OCI-LY3 (cell line): ENCODE data around the gene SEC16B.

ENCODE experiments used
- H2AFZ ChIP-seq: fragments of 200-600, 300-600 bp; shearing (Covaris generic); 2 replicates; pipeline ENCODE4 v1.6.0; 2014; ENCODE audit warnings: antibody characterized with exemption, low read depth, low read length
- H3K27ac ChIP-seq: fragments of 200-600, 300-600 bp; sonication (generic); 2 replicates; pipeline ENCODE4 v1.5.1; 2014; ENCODE audit warnings: mild to moderate bottlenecking, low read length, moderate library complexity, mixed read lengths
- H3K27me3 ChIP-seq: fragments of 200-600, 300-600 bp; sonication (generic); 2 replicates; pipeline ENCODE4 v1.6.1; 2014; ENCODE audit warnings: low read depth, low read length, mixed read lengths
- H3K36me3 ChIP-seq: fragments of 200-600, 300-600 bp; sonication (generic); replicated peaks from 2 replicates; pipeline ENCODE3; 2014; ENCODE audit warnings: low read depth, low read length, mixed read lengths
- H3K4me1 ChIP-seq: fragments of 300-600, 200-600 bp; sonication (generic); 2 replicates; pipeline ENCODE4 v1.6.1; 2014; ENCODE audit warnings: low read length, mixed read lengths
- H3K4me2 ChIP-seq: fragments of 200-600, 300-600 bp; sonication (generic); 2 replicates; pipeline ENCODE4 v1.6.1; 2014; ENCODE audit warnings: low read length, mixed read lengths
- H3K4me3 ChIP-seq: fragments of 300-600, 200-600 bp; sonication (generic); 2 replicates; pipeline ENCODE4 v1.5.1; 2014; ENCODE audit warnings: antibody characterized with exemption, mild to moderate bottlenecking, low read length, moderate library complexity
- H3K79me2 ChIP-seq: fragments of 300-600, 200-600 bp; shearing (Covaris generic); 2 replicates; pipeline ENCODE4 v1.6.1; 2014; ENCODE audit warnings: mild to moderate bottlenecking, low read length, mixed read lengths
- H3K9ac ChIP-seq: fragments of 300-600, 200-600 bp; shearing (Covaris generic); 2 replicates; pipeline ENCODE4 v1.6.0; 2014; ENCODE audit warnings: mild to moderate bottlenecking, low read length, moderate library complexity
- H3K9me3 ChIP-seq: fragments of 200-600, 300-600 bp; shearing (Covaris generic); 2 replicates; pipeline ENCODE4 v1.6.1; 2014; ENCODE audit warnings: low read length, mixed read lengths; ENCODE audit not compliant: insufficient read depth
- H4K20me1 ChIP-seq: fragments of 200-600, 300-600 bp; sonication (generic); 2 replicates; pipeline ENCODE4 v1.6.1; 2016; ENCODE audit warnings: low read length, mixed read lengths; ENCODE audit not compliant: insufficient read depth
- EZH2phosphoT487 ChIP-seq: fragments of 200-600 bp; shearing (Covaris generic); IDR thresholded peaks from 2 replicates; pipeline ENCODE4 v1.6.1; 2018; ENCODE audit warnings: antibody characterized with exemption, mixed run types, low read depth
- TF ChIP-seq, protein P1 (sequence below): fragments of 200-600, 300-600 bp; sonication (generic); IDR thresholded peaks from 2 replicates; pipeline ENCODE4 v1.5.1; 2014; ENCODE audit warnings: antibody characterized with exemption, low read length, low read depth

The SEC16B gene

GRCh38 chr1:177964336-177964735 lies 5.5 kb downstream of the SEC16B start:
- Histone ChIP-seq H3K27ac (no peak overlapping the region), H3K4me3 (no peak overlapping the region), H4K20me1 (no peaks in the 10 kb centered on the region), H3K79me2 (no peaks in the 10 kb centered on the region), H2AFZ (no peak overlapping the region), H3K27me3 (peaks cover 3% of the 10 kb centered on the region; the same call in 1 of the 2 replicates), H3K9me3 (no peaks in the 10 kb centered on the region), H3K9ac (no peak overlapping the region), H3K4me2 (no peak overlapping the region), H3K4me1 (peaks cover 9% of the 10 kb centered on the region), H3K36me3 (no peaks in the 10 kb centered on the region)
- TF ChIP-seq, protein P1, sequence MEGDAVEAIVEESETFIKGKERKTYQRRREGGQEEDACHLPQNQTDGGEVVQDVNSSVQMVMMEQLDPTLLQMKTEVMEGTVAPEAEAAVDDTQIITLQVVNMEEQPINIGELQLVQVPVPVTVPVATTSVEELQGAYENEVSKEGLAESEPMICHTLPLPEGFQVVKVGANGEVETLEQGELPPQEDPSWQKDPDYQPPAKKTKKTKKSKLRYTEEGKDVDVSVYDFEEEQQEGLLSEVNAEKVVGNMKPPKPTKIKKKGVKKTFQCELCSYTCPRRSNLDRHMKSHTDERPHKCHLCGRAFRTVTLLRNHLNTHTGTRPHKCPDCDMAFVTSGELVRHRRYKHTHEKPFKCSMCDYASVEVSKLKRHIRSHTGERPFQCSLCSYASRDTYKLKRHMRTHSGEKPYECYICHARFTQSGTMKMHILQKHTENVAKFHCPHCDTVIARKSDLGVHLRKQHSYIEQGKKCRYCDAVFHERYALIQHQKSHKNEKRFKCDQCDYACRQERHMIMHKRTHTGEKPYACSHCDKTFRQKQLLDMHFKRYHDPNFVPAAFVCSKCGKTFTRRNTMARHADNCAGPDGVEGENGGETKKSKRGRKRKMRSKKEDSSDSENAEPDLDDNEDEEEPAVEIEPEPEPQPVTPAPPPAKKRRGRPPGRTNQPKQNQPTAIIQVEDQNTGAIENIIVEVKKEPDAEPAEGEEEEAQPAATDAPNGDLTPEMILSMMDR, result no peak

DNA sequence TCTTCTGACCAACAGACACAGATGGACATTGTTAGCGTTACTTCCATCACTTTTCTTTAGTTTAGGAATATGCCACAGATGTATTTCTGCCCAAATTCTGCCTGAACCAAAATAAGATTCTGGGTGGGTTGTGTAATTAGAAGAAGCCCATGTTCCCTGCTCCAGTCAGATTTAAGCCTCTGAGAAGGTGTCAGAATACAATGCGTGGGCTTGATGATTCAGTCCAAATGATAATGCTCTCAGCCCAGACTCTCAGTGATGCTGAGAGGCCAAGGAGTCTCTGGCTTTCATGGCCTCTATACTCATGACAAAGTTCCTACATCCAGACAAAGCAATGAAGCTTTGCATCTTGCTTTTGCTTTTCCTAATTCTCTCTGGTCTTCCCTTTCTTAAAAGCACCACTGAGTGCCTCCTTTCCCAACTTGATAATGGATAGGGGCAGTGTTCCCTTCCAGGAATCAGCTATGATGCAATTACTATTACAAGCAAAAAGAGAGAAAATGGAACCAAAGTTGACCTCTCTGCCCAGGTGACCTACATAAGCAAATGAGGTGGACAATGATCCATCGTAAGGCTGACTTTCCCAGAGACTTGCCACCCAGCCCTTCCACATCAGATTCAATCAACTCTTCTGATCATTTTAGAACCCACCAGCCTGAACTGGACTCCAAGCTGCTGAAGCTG lies 8.8 kb downstream of the SEC16B start:
- no peak for TF ChIP-seq EZH2phosphoT487
- TF ChIP-seq, protein P1, result no peak
- Histone ChIP-seq H3K36me3 (no peaks in the 10 kb centered on the region), H3K79me2 (no peaks in the 10 kb centered on the region), H3K27ac (no peak overlapping the region), H2AFZ (no peak overlapping the region), H3K27me3 (peaks cover 17% of the 10 kb centered on the region), H3K9ac (no peak overlapping the region), H4K20me1 (no peaks in the 10 kb centered on the region), H3K9me3 (no peaks in the 10 kb centered on the region), H3K4me3 (no peak overlapping the region), H3K4me1 (peaks cover 9% of the 10 kb centered on the region), H3K4me2 (no peak overlapping the region)

- no peaks in the 10 kb centered on the region for H3K36me3 ChIP-seq
- H2AFZ ChIP-seq, result peak overlapping the region; percentile 30; the same call in 1 of the 2 replicates
- TF ChIP-seq, protein P1, result peak; percentile 76
- no peak for TF ChIP-seq EZH2phosphoT487
- no peaks in the 10 kb centered on the region for H3K9me3 ChIP-seq
- H4K20me1 ChIP-seq, result no peaks in the 10 kb centered on the region
- H3K27ac ChIP-seq, result no peak overlapping the region
- no peaks in the 10 kb centered on the region for H3K79me2 ChIP-seq
- H3K27me3 ChIP-seq, result peaks cover 17% of the 10 kb centered on the region
- H3K4me2 ChIP-seq, result peak overlapping the region; percentile 20
- H3K4me3 ChIP-seq, result no peak overlapping the region
- H3K9ac ChIP-seq, result no peak overlapping the region
- H3K4me1 ChIP-seq, result peaks cover 5% of the 10 kb centered on the region
Measured at GRCh38 chr1:177959811-177960515, 9.9 kb downstream of the SEC16B start.

- peaks cover 3% of the 10 kb centered on the region; the same call in 1 of the 2 replicates for H3K4me1 ChIP-seq
- TF ChIP-seq, protein P1, result no peak
- no peak for TF ChIP-seq EZH2phosphoT487
- H3K4me2 ChIP-seq, result no peak overlapping the region
- H3K36me3 ChIP-seq, result no peaks in the 10 kb centered on the region
- H4K20me1 ChIP-seq, result no peaks in the 10 kb centered on the region
- no peak overlapping the region for H3K4me3 ChIP-seq
- no peaks in the 10 kb centered on the region for H3K79me2 ChIP-seq
- no peaks in the 10 kb centered on the region for H3K9me3 ChIP-seq
- no peak overlapping the region for H3K9ac ChIP-seq
- H2AFZ ChIP-seq, result no peak overlapping the region
- H3K27me3 ChIP-seq, result peaks cover 17% of the 10 kb centered on the region
- H3K27ac ChIP-seq, result no peak overlapping the region
Measured at GRCh38 chr1:177958092-177958491, 11.8 kb downstream of the SEC16B start.
